HFF-Myc (cell line): ENCODE results near the gene IMMP2L.

Experiments
- DNase-seq: peaks from one replicate; pipeline ENCODE4 v3.0.0-alpha.2; 2011; ENCODE audit warnings: low read depth; ENCODE audit errors: extremely low read depth
- H3K4me3 ChIP-seq: replicated peaks from 2 replicates; pipeline ENCODE4 v1.5.1; 2011; ENCODE audit warnings: low read depth, mild to moderate bottlenecking, control low read depth, low read length
- CTCF ChIP-seq: IDR thresholded peaks from 2 replicates; pipeline ENCODE4 v1.5.1; 2012; ENCODE audit warnings: mild to moderate bottlenecking, low read depth, low read length, control low read depth; ENCODE audit errors: missing control alignments

IMMP2L gene

GRCh38 chr7:111568870-111569462, 6.7 kb upstream of the IMMP2L start:
- no peak overlapping the region for H3K4me3 ChIP-seq
- no peak for TF ChIP-seq CTCF
- no peak for DNase-seq

- TF ChIP-seq CTCF: no peak
- DNase-seq: no peak
- H3K4me3 ChIP-seq: no peak overlapping the region
Observed at GRCh38 chr7:111568419-111568818, 6.1 kb upstream of the IMMP2L start.

- no peak overlapping the region for H3K4me3 ChIP-seq
- DNase-seq: no peak
- no peak for TF ChIP-seq CTCF
Observed at GRCh38 chr7:111564078-111564477, 1.8 kb upstream of the IMMP2L start.

GRCh38 chr7:111561654-111561903, 713 bp downstream of the IMMP2L start:
- DNase-seq: no peak
- no peak for TF ChIP-seq CTCF
- peak overlapping the region; percentile 64 for H3K4me3 ChIP-seq

GRCh38 chr7:111560773-111561653, 1.3 kb downstream of the IMMP2L start:
- DNase-seq: peak; percentile 11

GRCh38 chr7:111558991-111559390, 3.3 kb downstream of the IMMP2L start:
- TF ChIP-seq CTCF: no peak
- H3K4me3 ChIP-seq: no peak overlapping the region
- DNase-seq: peak; percentile 19

More at GRCh38 chr7:111560773-111561653, 1.3 kb downstream of the IMMP2L start:
- TF ChIP-seq CTCF: no peak
- peak overlapping the region; percentile 64 for H3K4me3 ChIP-seq
